GM21737 (cell line): ENCODE results near the gene MGAT4C.
"Not testable (repeated sequence)": the region's sequence is repeated elsewhere in the genome, so short reads cannot be mapped to it uniquely, and the experiment has no call there.

ENCODE experiments used
- ATAC-seq: cut with Tn5 transposase; IDR thresholded peaks from one replicate; pipeline ENCODE4 v1.9.1; 2021; ENCODE audit warnings: mild to moderate bottlenecking, moderate library complexity; ENCODE audit not compliant: unreplicated experiment

MGAT4C gene

DNA sequence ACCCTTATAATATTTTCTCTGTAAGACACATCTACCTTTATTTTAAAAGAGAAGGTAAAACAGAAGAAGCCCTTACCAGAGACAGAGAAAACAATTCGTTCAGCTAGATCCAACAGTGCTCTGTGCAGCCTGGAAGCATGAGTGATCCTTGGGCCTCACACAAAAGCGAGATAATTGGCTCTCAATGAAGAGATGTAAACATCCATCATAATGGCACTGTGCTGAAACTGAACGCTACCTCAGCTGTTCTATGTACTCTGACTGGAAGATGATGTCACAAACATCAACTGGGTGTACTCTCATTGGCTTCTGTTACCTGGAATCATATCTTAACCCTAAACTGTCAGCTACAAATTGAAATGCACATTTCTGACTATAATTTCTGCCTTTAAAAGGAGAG lies at the start of gene MGAT4C:
MGAT4C (minus strand) TSS at position 229 of the 400 bp plus-strand sequence.
- no peak for ATAC-seq

DNA sequence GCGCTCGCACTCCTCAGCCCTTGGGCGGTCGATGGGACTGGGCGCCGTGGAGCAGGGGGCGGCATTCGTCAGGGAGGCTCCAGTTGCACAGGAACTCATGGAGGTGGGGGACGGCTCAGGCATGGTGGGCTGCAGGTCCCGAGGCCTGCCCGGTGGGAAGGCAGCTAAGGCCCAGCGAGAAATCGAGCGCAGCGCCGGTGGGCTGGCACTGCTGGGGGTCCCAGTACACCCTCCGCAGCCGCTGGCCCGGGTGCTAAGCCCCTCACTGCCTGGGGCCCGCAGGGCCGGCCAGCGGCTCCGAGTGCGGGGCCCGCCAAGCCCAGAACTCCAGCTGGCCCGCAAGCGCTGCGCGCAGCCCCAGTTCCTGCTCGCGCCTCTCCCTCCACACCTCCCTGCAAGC lies 40.2 kb upstream of the MGAT4C start:
- ATAC-seq, result not testable (repeated sequence)

DNA sequence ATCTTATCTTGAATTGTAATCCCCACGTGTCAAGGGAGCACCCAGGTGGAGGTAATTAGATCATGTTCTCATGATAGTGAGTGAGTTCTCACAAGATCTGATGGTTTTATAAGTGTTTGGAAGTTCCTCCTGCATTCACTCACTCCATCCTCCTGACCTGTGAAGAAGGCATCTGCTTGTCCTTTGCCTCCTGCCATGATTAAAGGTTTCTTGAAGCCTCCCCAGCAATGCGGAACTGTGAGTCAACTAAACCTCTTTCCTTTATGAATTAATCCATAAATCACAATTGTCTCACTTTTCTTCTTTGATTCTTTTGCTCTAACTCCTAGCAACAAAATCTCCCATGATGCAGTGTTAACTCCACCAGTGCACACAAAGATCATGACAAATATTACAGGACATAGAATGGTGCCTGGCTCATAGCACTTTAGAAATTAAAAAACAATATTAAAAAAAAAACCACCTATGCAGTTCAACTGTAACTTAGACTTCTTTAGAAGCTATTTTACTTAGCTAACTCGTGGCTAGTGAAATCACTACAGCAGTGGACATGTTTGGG lies 37.6 kb upstream of the MGAT4C start:
- ATAC-seq, result no peak

DNA sequence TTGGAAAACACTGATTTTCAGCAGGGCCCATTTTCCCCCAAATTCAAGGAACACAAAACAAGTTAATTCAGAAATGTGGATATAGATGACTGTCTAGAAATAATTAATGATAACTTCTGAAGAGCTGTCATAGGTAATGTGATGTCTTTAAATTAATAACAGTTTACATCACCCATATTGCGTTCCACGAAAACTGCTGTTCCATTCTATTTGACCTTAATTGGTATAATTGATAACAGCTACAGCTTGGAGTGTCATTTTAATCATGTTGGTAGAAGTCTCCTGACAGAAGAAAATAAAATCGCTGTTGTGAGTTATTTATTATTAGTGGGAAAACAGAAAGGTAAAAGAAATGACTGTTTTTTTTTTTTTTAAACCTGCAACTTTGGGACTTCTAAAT lies 36.3 kb upstream of the MGAT4C start:
- no peak for ATAC-seq

DNA sequence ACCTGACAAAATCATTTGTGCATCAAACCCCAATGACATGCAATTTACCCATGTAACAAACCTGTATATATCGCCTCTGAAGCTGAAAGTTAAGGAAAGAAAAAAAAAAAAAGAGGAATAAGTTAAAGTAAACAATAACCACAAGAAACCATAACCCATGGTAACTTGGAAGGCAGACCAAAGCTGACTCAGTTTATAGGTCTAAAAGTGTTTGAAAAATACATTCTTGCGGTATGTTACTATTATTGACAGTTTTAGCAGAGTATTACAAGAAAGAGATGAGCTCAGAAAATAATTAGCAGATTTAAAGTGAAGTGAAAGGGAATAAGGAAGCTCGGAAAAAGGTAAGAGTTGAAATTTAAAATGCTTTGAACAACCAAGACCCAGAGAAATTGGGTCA lies 34.4 kb upstream of the MGAT4C start:
- ATAC-seq, result no peak

DNA sequence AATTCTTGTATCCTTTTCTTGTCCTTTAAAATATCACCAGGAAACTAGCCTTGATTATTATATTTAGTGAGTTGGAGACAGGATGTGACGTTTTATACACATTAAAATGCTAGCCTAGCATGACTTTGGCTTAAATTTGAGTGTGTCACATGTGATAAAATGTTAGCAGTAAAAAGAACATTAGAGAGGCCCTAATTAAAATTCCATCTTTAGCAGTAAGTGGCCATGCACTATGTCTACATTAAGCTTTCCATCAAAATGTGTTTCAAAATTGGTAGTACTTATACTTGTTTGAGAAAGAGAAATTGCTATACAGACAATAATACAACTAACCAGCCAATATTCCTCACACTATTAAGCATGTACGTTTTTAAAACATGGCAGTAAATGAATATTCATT lies 29.9 kb upstream of the MGAT4C start:
- no peak for ATAC-seq

DNA sequence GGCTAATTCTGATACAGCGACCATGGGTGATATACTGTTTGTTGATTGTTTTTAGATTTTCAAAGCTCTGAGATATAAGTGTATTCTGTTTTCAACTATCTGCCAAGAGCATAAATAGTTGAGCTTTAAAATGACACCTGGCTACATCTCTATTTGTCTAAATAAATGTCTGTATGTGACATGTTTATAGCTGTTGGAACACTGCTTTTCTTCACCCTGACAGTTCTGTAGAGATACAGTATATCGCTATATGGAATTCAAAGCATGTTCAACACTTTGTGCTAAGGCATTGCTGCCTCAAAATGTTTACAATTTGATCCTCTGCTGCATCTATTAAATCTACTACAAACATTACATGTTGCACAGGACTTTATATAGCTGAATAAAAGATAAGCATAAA lies 27.4 kb upstream of the MGAT4C start:
- ATAC-seq, result no peak

DNA sequence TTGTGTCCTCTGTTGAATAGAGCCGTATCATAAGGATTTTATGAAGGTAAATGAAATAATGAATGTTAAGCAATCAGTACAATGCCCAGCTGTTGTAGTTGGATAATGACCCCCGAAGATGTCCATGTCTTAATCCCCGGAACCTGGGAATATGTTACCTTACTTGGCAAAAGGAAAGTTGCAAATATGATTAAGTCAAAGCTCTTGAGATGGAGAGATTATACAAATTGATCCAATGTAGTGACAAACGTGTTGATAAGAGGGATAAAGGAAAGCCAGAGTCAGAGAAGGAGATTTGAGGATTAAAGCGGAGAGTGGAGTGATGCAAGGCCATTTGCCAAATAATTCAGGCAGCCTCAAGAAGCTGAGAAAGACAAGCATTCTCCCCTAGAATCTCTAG lies 19.2 kb upstream of the MGAT4C start:
- ATAC-seq, result no peak

DNA sequence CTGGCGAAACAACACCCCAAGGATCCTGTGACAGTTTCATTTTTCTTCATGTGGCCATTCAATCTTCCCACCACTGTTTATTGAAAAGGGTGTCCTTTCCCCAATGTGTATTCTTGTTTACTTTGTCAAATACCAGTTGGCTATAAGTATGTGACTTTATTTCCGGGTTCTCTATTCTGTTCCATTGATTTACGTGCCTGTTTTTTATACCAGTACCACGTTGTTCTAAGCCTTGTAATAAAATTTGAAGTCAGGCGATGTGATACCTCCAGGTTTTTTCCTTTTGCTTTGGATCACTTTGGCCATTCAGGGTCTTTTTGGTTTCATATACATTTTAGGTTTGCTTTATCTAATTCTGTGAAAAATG lies 9.1 kb upstream of the MGAT4C start:
- no peak for ATAC-seq

DNA sequence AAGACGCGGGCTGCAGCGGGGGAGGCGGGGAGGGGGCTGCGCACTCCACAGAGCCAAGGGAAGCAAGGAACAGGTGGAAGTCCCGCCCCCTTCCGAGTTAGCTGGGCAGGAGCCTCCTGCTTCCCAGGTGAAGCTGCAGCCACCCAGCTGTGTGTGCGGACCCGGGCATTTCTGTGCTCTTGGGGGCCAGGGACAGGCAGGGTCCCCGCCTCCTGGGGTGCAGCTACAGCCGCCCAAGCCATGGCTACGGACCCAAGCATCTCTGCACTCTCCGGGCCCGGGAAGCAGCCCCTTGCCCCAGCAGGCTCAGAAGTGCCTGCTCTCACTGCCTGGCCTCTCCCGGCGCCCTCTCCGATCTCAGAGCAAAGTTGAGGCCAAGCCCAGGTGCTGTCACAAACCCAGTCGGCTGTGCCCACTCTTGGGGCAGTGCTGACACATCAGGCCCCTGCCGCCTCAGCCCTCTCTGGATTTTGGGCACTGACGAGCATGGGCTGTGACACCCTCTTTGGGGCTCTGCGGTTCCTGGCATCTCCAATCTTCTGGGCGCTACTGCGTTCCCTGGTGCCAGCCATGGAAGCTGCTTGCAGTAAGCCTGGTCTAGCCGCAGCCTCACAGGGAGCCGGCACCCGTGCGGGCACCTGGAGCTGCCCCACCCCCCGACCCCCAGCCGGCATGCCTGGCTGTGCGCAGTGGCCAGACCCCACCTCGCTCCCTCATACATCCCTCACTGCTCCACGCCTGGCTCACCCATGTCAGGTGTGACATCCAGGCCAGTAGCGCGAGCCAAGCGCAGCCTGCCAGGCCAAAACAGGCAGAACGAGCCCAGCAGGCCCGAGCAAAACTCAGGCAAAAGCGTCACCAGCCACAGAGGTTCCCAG lies 8.5 kb upstream of the MGAT4C start:
- no peak for ATAC-seq

DNA sequence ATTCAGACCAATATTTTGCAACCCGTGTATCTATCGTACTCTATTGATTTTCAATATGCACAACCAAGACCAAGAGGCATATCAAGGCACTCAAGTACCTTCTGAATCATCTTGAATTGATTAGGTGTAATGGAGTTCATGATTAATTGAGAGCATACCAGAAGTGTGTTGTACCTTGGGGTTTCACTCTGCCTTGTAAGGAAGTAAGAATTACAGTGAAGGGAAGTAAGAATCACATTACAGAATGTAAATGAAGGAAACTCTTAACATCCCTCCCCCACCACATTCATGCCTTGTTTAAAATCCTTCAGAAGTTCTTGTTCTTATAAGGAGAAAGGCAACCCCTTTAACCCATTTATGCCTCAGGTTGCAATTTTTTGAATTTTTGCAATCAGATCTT lies 5.4 kb upstream of the MGAT4C start:
- no peak for ATAC-seq

DNA sequence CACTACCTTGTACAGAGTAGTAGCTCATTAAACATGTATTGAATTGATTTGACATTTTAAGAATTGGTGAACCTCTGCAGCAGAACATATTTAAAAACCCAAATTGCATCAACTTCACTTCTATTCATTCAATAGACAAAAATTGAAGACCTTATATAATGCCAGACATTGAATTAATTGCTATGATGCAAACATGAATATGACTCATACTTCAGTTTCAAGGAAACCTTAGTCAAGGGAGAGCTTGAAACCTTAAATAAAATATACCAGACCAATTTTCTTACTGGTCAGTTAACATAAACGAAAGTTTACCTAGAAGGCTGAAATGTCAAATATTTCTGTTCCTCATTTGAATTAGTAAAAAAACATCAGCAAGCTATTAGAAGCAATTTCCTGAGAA lies 5.0 kb upstream of the MGAT4C start:
- ATAC-seq, result no peak

DNA sequence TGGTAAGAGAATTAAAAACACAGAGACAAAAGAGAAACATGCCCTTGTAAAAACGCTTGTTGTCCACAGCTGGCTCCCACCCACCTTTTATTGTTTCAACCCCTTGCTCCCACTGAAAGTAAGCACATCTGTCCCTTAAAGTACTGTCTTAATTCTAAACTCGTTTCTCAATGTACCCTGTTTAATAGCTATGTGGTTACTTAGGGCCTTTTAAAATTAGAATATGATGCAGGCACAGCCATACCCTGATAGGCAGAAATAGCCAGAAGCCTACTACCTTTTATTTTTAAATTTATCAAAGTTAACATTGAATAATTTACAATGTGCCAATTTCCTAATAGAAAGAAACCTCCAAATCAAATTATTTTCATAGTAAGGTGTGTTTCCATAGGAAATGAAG lies 4.0 kb upstream of the MGAT4C start:
- no peak for ATAC-seq

DNA sequence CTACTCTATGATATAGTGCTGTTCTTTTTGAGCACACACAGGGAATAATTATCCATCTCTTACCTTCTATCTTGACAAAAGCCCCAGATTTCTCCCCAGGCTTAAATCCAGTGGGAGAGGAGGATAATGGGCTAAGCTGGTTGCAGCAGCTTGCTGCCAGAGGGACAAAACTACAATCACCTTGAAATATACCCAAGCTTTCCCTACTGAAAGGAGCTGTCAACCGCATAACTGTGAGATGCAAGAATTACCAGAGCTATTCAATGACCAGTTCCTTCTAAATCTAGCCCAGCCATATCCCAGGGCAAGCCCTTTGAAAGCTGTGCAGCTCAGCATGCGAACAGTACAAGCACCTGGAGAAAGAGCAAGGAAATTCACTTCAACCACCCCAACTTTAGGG lies 943 bp upstream of the MGAT4C start:
- no peak for ATAC-seq

DNA sequence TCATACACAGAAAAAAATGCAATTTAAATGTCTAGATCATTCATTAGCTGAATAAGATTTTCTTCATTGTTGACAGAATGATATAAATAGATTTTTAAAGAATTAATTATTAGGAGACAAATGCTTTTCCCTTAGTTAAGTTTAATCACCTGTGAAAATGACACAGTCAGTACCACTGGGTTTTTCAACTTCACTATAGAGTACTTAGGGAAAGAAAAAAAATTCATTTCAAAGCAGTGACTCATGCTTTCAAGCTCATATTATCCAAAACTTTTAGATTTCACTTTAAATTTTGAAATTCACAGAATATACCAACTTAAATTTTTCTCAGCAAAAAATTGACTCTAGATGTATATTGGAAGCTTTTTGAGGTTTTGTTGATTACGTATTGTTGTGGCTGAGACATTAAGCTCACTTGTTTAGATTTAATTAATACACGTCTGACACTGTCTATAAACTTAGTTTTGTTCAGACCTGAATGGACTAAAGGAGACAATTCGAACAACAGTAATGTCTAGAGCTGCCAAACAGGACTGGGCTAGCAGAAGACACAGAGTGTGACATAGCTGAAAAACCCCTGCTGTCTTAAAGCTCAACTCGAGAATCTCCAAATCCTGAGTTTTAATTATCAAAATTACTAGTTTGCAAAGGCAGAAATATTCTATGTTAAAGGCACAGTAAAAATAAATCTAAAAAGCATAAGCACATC lies 1.6 kb downstream of the MGAT4C start:
- no peak for ATAC-seq

DNA sequence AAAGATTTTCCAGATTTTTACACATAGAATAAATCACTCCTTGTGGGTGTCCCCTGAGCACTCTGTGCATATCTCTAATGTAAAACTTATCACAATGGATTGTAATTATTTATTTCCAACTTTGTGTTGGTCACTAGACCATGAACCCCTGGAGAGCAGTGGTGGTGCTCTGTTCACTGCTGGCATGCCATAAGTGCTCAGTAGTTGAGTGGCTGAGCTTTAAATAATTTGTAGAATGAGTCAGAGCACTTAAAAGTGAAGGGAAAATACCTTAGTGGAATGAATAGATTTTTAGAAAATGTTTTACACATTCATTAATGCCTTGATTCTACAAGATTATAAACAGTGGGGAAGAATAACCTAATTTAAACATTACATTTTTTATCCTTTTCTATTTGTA lies 6.3 kb downstream of the MGAT4C start:
- ATAC-seq, result no peak

DNA sequence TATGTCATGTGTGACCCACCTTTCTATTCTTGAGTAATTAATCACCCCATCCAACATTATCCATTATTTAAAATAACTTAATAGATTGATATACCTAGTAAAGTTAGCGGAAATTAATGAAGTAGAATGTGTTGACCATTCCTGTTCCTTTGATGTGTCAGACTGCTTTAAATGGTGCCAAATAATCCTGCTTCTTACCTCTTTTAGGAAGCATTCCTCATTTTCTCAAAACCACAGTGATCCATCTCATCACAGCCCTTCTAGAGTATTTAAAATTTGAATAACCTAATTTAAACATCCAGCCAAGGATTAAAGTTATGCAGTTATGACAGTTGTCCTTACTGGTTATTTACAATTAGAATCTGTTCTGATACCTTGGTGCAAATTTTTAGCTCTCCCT lies 6.9 kb downstream of the MGAT4C start:
- ATAC-seq, result no peak

DNA sequence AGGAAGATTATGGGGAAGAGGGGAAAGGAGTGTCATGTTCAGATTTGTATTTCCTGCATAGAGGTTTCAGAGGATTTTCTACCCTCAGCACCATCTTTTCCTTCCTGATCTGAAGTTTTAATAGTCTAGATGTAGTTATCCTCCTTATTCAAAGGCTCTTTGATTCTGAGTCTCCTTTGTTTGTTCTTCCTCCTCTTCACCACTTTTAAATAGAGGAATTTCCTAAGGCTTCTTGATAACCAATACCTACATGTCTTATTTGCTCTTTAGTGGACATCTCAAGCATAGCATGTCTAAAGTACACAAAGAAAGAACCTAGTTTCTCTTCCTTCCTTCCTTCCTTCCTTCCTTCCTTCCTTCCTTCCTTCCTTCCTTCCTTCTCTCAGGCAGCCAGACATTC lies 8.3 kb downstream of the MGAT4C start:
- ATAC-seq, result no peak

DNA sequence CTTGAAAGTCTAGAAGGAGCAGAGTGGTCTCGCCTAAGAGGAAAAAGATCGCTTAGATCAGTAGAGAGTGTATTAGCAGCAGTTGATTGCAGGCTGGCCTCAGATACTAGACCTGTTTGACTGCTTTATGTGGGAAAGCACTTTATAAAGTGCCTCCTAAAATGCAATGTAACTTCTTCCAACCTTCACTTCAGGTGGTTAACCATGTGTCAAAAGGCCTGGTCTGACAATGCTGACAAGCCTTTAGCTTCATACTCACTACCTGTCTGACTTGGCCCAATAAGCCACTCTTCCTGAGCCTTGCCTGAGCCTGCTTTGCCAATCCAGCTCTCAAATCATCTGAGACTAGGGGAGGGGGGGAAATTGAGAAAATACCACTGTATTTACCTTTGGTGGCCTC lies 14.6 kb downstream of the MGAT4C start:
- no peak for ATAC-seq

DNA sequence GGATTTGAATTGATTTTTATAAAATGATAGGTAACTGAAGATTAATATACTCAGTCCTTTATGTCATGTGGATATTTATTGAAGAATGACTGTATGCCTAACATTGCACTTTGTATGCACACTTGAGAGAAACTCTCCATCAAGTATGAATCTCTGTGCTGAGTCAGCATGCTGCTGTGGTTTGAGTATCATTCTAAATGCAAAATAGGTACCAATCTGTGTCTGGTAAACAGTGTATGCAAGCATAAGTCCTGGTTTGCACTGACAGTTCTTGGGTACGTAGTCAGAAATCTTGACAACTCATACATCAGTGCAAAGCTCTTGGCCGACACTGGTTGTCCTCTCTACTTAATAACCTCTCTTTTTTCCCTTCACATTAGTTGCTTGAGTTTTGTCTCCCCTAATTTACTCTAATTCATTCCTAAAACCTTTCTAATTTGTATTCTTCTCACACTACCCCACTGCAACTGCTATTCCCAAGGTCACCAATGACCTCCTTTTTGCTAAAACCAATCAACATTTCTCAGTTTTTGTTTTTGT lies 21.8 kb downstream of the MGAT4C start:
- no peak for ATAC-seq

DNA sequence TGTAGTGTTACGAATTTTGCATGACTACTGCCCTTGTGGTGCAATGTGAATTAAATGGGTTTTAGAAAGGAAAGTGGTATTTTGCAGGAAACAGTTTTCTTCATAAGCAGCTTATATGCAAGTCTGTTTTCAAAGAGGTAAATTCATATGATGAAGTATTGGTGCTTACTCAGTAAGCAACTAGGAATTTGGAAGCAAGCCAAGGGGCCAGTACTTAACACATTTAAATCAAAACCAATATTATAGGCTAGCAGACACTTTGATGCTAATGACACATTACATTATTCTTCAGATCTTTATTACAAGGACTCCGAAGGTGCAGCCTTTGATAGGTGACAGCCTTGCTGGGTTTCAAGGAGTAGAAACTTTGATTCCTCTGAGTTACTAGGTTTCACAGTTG lies 23.1 kb downstream of the MGAT4C start:
- no peak for ATAC-seq
